ENCODE results near the gene CETP.
"Not testable (repeated sequence)": the region's sequence is repeated elsewhere in the genome, so short reads cannot be mapped to it uniquely, and the experiment has no call there.

The CETP gene

GRCh38 chr16:56997931-56998330, 36.2 kb downstream of the CETP start:
- no peak for DNase-seq (ENCODE audit: low spot score)

GRCh38 chr16:56998352-56998751, 36.6 kb downstream of the CETP start:
- no peak for DNase-seq (ENCODE audit: low spot score)

GRCh38 chr16:56998861-56999260, 37.1 kb downstream of the CETP start:
- no peak for DNase-seq (ENCODE audit: low spot score)

GRCh38 chr16:56999409-57000270, 37.9 kb downstream of the CETP start:
- DNase-seq (ENCODE audit: low spot score): no peak

GRCh38 chr16:57000271-57001025, 38.7 kb downstream of the CETP start:
- DNase-seq (ENCODE audit: low spot score): no peak

- DNase-seq (ENCODE audit: low spot score): no peak
These were observed 39.4 kb downstream of the CETP start for GRCh38 chr16:57001026-57001679.

GRCh38 chr16:57003439-57004386, 42.0 kb downstream of the CETP start:
- DNase-seq (ENCODE audit: low spot score): no peak

GRCh38 chr16:57004387-57005250, 42.9 kb downstream of the CETP start:
- no peak for DNase-seq (ENCODE audit: low spot score)

- not testable (repeated sequence) for DNase-seq (ENCODE audit: low spot score)
These were observed 43.8 kb downstream of the CETP start for GRCh38 chr16:57005597-57005996.

- no peak for DNase-seq (ENCODE audit: low spot score)
These were observed 45.3 kb downstream of the CETP start for GRCh38 chr16:57007050-57007449.

GRCh38 chr16:57007530-57007929, 45.8 kb downstream of the CETP start:
- no peak for DNase-seq (ENCODE audit: low spot score)

GRCh38 chr16:57008440-57008839, 46.7 kb downstream of the CETP start:
- DNase-seq (ENCODE audit: low spot score): no peak

- DNase-seq (ENCODE audit: low spot score): no peak
These were observed 48.0 kb downstream of the CETP start for GRCh38 chr16:57009643-57010170.

- no peak for DNase-seq (ENCODE audit: low spot score)
These were observed 50.6 kb downstream of the CETP start for GRCh38 chr16:57012353-57012752.

- DNase-seq (ENCODE audit: low spot score): no peak
These were observed 51.5 kb downstream of the CETP start for GRCh38 chr16:57013229-57013628.

- DNase-seq (ENCODE audit: low spot score): no peak
These were observed 52.2 kb downstream of the CETP start for GRCh38 chr16:57013902-57014301.

GRCh38 chr16:57016301-57016700, 54.6 kb downstream of the CETP start:
- peak; percentile 36 for DNase-seq (ENCODE audit: low spot score)

GRCh38 chr16:57016831-57017230, 55.1 kb downstream of the CETP start:
- no peak for DNase-seq (ENCODE audit: low spot score)

- no peak for DNase-seq (ENCODE audit: low spot score)
These were observed 55.5 kb downstream of the CETP start for GRCh38 chr16:57017251-57017650.

GRCh38 chr16:57019746-57020145, 58.0 kb downstream of the CETP start:
- DNase-seq (ENCODE audit: low spot score): no peak

All from putamen (tissue), 1 donor.